Gastrocnemius medialis (tissue), 4 donors: ENCODE data around the gene CCL28.
"Not testable (repeated sequence)": the region's sequence is repeated elsewhere in the genome, so short reads cannot be mapped to it uniquely, and the experiment has no call there.

Experiments used
- CTCF ChIP-seq, 5 experiments: fragments of 450-650 bp in 3 of 5; fragments of 200-600 bp in 2 of 5; sonication (generic) in 2 of 5; IDR thresholded peaks in 4 of 5; conservative IDR thresholded peaks in 1 of 5; 1 replicate in 4 of 5; 2 replicates in 1 of 5; pipeline ENCODE4 v1.5.1; 2016 to 2019; ENCODE audit warnings: antibody characterized with exemption in 5 of 5, mild to moderate bottlenecking in 3 of 5, moderate library complexity in 3 of 5
- POLR2A ChIP-seq, 2 donors: fragments of 450-650 bp; IDR thresholded peaks; one replicate each; pipeline ENCODE4 v1.6.1; 2017; ENCODE audit warnings: antibody characterized with exemption in 2 of 2, mild to moderate bottlenecking in 2 of 2, moderate library complexity in 2 of 2

GRCh38 chr5:43441575-43441974 lies 29.4 kb upstream of the CCL28 start:
- not testable (repeated sequence) for TF ChIP-seq CTCF (IDR thresholded peaks at IDR 0.05 in 4 of 5, conservative IDR thresholded peaks at IDR 0.05 in 1 of 5); POLR2A (IDR thresholded peaks at IDR 0.05)
